ENCODE results near the gene ARHGAP26.
"Not testable (repeated sequence)": the region's sequence is repeated elsewhere in the genome, so short reads cannot be mapped to it uniquely, and the experiment has no call there.

Gene ARHGAP26

DNA sequence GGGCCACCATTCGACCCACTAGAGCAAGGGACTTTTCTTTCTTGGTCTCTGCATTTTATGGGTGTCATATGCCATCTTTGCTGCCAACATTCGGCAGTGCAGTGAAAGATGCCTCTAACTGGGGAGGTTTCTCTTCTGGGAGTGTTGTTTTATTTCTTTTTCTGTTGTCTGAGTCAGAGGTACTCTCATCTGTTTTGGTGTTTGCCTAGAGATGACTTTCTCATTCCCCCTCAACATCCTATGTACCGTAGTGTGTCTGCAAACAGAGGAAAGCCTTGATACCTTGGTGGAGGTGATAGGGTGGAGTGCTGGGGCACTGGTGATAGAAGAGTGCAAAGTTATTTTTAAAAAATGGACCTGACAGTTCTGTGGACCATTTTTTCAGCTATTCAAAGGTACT lies 182.1 kb downstream of the ARHGAP26 start:
- Histone ChIP-seq H3K4me2 (no peak overlapping the region), H3K27me3 (ENCODE audit: insufficient read depth, low read depth) (no peaks in the 10 kb centered on the region)
- no peak for TF ChIP-seq CTCF (conservative IDR thresholded peaks at IDR 0.05; ENCODE audit: low read depth, low read length)

GRCh38 chr5:142952871-142953270 lies 182.7 kb downstream of the ARHGAP26 start:
- not testable (repeated sequence) for H3K27me3 ChIP-seq (ENCODE audit: insufficient read depth, low read depth); H2AFZ ChIP-seq (ENCODE audit: low read depth); H3K4me2 ChIP-seq; H3K27ac ChIP-seq; H3K9ac ChIP-seq; H3K36me3 ChIP-seq (ENCODE audit: insufficient read depth); H3K4me1 ChIP-seq (ENCODE audit: low read depth, poor library complexity, severe bottlenecking); H3K79me2 ChIP-seq (ENCODE audit: insufficient read depth, low read depth); H3K4me3 ChIP-seq (IDR thresholded peaks at IDR 0.05; ENCODE audit: insufficient read depth, low read depth, low read length); H4K20me1 ChIP-seq (ENCODE audit: insufficient read depth)

More for the DNA sequence above, 182.1 kb downstream of the ARHGAP26 start:
- Histone ChIP-seq H3K27ac (no peak overlapping the region), H3K4me3 (IDR thresholded peaks at IDR 0.05; ENCODE audit: insufficient read depth, low read depth, low read length) (no peak overlapping the region), H3K36me3 (ENCODE audit: insufficient read depth) (no peaks in the 10 kb centered on the region), H2AFZ (ENCODE audit: low read depth) (no peak overlapping the region), H4K20me1 (ENCODE audit: insufficient read depth) (no peaks in the 10 kb centered on the region), H3K4me1 (ENCODE audit: low read depth, poor library complexity, severe bottlenecking) (peaks cover 8% of the 10 kb centered on the region), H3K79me2 (ENCODE audit: insufficient read depth, low read depth) (no peaks in the 10 kb centered on the region), H3K9ac (no peak overlapping the region)

DNA sequence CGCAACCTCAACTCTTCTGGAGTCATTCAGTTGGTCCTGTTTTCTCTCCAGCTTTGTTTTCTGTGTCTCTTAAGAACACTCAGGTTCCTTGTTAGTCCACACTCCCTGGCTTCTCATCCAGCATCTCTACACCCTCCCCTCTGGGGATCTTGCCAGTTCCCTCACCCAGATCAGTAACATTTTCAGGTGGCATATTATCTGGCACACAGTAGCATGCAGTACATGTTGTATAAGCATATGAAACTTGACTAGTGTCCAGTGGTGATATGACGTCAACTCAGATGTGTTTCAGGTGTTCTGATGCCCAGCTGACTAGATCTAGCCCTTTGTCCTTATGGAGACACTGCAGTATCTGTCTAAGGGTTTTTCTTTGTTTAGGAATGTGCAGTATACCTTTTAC lies 184.3 kb downstream of the ARHGAP26 start:
- Histone ChIP-seq H3K9ac (no peak overlapping the region), H3K36me3 (ENCODE audit: insufficient read depth) (no peaks in the 10 kb centered on the region)
- TF ChIP-seq CTCF (conservative IDR thresholded peaks at IDR 0.05; ENCODE audit: low read depth, low read length): no peak

GRCh38 chr5:142955628-142956027 lies 185.5 kb downstream of the ARHGAP26 start:
- H3K27me3 ChIP-seq (ENCODE audit: insufficient read depth, low read depth): no peaks in the 10 kb centered on the region
- no peak overlapping the region for H2AFZ ChIP-seq (ENCODE audit: low read depth)
- peaks cover 29% of the 10 kb centered on the region for H3K4me1 ChIP-seq (ENCODE audit: low read depth, poor library complexity, severe bottlenecking)
- no peaks in the 10 kb centered on the region for H3K36me3 ChIP-seq (ENCODE audit: insufficient read depth)
- no peak overlapping the region for H3K4me3 ChIP-seq (IDR thresholded peaks at IDR 0.05; ENCODE audit: insufficient read depth, low read depth, low read length)
- TF ChIP-seq CTCF (conservative IDR thresholded peaks at IDR 0.05; ENCODE audit: low read depth, low read length): no peak
- no peak overlapping the region for H3K27ac ChIP-seq
- no peaks in the 10 kb centered on the region for H4K20me1 ChIP-seq (ENCODE audit: insufficient read depth)
- no peak overlapping the region for H3K4me2 ChIP-seq
- no peaks in the 10 kb centered on the region for H3K79me2 ChIP-seq (ENCODE audit: insufficient read depth, low read depth)
- no peak overlapping the region for H3K9ac ChIP-seq

More for the DNA sequence above, 184.3 kb downstream of the ARHGAP26 start:
- Histone ChIP-seq H2AFZ (ENCODE audit: low read depth) (no peak overlapping the region), H3K27me3 (ENCODE audit: insufficient read depth, low read depth) (no peaks in the 10 kb centered on the region), H3K79me2 (ENCODE audit: insufficient read depth, low read depth) (no peaks in the 10 kb centered on the region), H3K4me2 (no peak overlapping the region), H4K20me1 (ENCODE audit: insufficient read depth) (no peaks in the 10 kb centered on the region), H3K27ac (no peak overlapping the region), H3K4me3 (IDR thresholded peaks at IDR 0.05; ENCODE audit: insufficient read depth, low read depth, low read length) (no peak overlapping the region), H3K4me1 (ENCODE audit: low read depth, poor library complexity, severe bottlenecking) (peaks cover 17% of the 10 kb centered on the region)

DNA sequence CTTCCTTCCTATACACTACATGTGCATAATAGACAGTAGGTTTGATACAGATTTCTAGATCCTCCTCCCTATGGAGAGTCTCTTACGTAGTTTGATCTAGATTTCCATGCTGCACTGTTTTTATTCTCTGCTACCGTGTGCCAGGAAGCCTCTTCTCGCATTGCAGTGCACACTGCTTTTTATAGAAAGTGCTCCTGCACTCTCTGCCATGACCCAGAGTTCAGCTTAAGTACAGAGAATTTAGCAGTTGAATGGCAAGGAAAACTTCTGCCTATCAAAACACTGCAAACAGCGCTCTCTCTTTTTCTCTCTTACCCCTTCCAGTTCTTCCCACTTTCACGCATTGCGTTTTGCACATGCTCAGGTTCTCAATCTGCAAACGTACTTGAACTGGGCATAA lies 187.4 kb downstream of the ARHGAP26 start:
- Histone ChIP-seq H3K79me2 (ENCODE audit: insufficient read depth, low read depth) (no peaks in the 10 kb centered on the region), H3K4me3 (IDR thresholded peaks at IDR 0.05; ENCODE audit: insufficient read depth, low read depth, low read length) (no peak overlapping the region)
- TF ChIP-seq CTCF (conservative IDR thresholded peaks at IDR 0.05; ENCODE audit: low read depth, low read length): no peak

More for the DNA sequence above, 187.4 kb downstream of the ARHGAP26 start:
- H3K9ac ChIP-seq: no peak overlapping the region
- peaks cover 30% of the 10 kb centered on the region for H3K4me1 ChIP-seq (ENCODE audit: low read depth, poor library complexity, severe bottlenecking)
- no peaks in the 10 kb centered on the region for H4K20me1 ChIP-seq (ENCODE audit: insufficient read depth)
- H3K27me3 ChIP-seq (ENCODE audit: insufficient read depth, low read depth): no peaks in the 10 kb centered on the region
- H3K4me2 ChIP-seq: no peak overlapping the region
- no peaks in the 10 kb centered on the region for H3K36me3 ChIP-seq (ENCODE audit: insufficient read depth)
- no peak overlapping the region for H2AFZ ChIP-seq (ENCODE audit: low read depth)
- no peak overlapping the region for H3K27ac ChIP-seq
